GM19397 (cell line): ENCODE data around the gene ZNF423.

ENCODE experiments used
- ATAC-seq: cut with Tn5 transposase; IDR thresholded peaks from one replicate; pipeline ENCODE4 v1.9.1; 2021; ENCODE audit warnings: mild to moderate bottlenecking, moderate library complexity; ENCODE audit not compliant: unreplicated experiment

Gene ZNF423

DNA sequence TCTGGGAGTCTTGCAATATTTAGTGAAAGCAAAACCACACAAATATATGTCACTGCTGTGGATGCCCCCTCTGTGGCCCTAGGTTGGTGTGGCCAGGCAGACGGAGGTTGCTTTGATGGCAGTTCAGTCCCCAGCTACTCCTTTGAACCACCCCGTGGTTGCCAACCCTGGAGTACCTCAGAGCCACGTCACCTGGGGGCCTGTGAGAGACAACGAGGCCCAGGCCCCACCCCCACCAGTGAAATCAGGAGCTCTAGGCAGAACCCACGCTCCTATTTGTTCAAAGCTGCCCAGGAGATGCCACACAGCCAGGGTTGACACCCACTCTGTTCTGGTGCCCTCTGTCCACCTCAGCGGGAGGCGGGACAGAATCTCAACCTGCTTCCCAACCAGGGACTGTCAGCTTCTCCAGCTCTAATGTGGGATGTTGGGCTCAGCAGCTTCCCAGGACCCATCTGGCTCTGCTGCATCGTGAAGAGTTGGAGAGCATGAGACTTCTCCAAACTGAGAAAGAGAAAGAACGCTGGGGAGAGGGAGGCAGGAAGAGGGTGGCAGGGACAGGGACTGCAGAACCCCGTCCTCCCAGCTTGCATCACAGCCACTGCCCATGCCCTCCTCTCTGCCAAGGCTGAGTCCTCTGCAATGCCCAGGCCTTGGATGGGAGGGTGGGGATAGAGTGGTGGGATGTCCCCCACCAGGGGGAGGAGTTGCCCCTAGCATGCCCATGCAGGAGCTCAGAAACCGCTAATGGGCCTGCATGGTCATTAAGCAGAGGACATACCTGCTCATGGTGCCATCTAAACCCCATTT, 400.5 kb downstream of the ZNF423 start:
- no peak for ATAC-seq

DNA sequence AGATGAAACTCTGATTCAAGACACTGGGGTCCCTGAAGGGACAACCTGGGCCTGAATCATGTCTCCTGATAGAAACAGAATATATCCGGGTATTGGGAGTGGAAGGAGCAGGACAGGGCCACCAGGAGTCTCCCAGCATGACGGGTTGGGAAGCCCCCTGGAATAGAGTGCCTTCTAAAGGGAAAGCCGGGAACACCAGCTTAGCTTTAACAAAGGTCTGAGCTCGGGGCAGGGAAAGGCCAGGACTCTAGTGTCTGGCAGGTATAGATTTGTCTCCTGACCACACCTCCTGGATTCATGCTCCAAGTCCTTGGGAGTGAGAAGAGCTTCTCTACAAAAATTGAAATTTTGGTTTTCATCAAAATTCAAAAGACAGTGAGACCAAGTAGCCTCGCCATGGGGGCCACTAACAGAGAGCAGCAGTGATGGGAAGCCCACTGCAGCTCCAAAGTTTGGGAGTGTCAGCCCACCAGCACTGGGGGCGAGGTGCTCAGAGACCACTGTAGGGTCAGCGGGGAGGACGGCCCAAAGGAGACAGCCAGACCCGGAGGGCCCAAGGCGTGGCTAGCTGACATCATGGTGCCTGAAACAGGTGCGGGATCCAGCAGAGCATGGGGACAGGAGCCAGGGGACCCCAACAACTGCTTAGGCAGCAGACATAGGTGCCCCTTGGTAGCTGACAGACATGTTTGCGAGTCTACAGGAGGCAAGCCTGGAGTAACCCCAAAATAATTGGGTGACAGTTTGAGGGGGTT, 401.3 kb downstream of the ZNF423 start:
- no peak for ATAC-seq

- ATAC-seq: no peak
Measured at GRCh38 chr16:49453983-49454382, 401.9 kb downstream of the ZNF423 start.

GRCh38 chr16:49453021-49453420, 402.9 kb downstream of the ZNF423 start:
- no peak for ATAC-seq

DNA sequence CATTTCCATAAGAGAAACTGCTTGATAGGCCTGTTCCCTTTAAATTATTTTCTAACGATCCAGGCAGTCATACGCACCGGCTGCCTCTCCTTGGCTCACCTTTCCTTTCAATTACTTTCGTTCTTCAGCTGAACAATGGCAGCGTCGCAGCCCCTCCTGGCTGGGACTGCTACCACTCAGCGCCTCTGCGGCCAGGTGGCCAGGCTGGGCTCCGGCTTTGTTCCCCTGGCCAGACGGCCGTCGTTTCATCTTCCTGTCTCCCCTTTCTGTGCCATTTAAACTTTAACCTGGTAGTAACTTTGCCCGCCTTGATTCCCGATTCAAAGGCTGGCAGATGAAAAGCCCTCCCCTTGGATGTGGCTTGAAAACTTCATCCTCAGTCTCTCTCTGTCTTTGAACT, 403.3 kb downstream of the ZNF423 start:
- ATAC-seq: no peak

DNA sequence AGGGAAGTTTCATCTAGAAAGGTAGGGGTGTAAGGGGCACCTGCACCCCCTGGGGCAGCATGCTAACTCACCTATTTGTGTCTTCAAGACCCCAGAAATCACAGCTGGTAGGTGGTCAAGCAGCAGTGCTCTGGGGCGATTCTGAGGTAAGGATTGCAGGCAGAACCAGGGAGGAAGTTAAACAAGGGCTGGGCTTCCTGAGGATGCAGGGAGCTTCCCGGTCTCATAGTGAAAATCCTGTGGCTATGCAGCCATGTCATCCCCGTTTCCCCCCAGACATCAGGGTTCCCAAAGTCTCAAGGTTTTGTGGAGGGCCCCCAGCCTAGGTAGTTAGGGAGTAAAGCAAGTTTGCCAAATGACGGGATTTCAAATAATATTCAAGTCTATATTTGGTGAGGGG, 403.8 kb downstream of the ZNF423 start:
- ATAC-seq: no peak

DNA sequence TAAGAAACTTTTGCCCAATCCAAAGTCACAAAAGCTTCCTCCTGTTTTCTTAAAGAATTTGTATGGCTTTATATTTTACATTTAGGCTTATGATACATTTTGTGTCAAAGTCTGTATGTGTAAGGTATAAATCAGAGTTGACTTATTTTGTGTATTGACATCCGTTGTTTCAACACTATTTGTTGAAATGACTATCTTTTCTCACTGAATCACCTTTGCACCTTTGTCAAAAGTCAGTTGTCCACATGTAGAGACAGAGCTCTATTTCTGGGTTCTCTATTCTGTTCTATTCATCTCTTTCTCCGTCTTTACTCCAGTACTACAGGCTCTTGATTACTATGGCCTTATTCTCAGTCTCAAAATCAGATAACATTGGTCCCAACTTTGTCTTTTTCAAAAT, 409.1 kb downstream of the ZNF423 start:
- ATAC-seq: no peak

- ATAC-seq: no peak
Measured at GRCh38 chr16:49443576-49443975, 412.3 kb downstream of the ZNF423 start.

DNA sequence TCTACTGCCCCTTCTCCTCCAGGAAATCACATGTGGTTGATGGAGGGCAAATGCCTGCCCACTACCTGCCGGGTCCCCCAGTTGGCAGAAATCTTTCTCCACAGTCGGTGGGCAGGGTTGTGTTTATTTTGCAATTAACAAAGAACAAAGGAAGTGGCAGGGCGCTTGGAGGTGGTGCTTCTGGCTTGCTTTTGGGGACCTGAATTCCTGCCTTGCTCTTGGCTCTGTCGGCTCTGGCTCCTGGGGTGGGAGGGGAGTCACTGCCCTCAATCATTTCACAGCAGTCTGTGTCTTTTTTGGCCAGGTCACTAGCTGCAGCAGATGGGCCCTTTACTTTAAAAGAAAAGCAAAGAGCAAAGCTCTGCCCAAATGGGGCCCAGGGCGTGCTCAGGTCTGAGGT, 413.1 kb downstream of the ZNF423 start:
- no peak for ATAC-seq

- ATAC-seq: peak; percentile 95
Measured at GRCh38 chr16:49441366-49441780, 414.5 kb downstream of the ZNF423 start.

GRCh38 chr16:49440156-49441065, 415.5 kb downstream of the ZNF423 start:
- no peak for ATAC-seq

DNA sequence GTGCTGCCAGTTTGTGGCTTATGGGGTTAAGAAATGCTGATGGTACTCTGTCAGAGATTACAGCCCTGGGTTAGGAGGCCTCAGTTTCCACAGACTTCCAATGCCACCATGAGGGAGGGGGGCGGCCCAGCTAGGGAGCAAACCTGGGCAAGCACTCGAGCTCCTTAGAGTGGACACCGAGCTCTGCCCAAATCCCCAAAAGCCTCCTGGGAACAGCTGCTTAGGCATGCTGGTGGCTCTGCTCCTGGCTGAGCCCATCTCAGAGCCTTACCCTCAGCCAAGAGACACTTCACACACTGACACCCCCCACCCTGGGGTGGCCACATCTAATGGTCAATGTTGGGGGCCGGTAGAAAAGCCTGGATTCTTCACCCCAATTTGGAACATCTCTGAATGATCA, 416.2 kb downstream of the ZNF423 start:
- ATAC-seq: no peak

DNA sequence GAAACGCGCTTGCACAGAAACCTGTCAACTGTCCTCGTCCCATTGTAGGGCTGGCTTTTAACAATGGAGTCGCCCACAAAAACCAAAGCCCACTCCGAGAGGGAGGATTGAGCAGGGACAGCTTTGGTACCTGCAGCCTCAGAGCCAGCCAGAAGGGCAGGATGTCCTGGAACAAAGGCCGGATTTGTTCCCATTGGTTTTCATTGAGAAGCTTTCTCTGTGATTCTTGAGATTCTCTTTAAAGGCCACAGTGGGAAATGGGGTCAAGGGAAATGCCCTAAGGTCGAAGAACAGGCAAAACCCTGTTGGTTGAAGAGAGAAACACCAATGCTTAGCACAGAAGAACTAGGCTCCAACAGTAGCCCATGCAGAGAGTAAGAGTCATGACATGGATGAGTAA, 416.9 kb downstream of the ZNF423 start:
- ATAC-seq: no peak
